Liver (tissue), 9 donors: Measurements from ENCODE around the gene C10orf67. TPM values are rescaled to one million over a fixed set of nuclear protein-coding genes. Genes with fewer than 3 reads are reported as not detected.

ENCODE experiments used
- DNase-seq: peaks from one replicate; pipeline ENCODE4 v3.0.0-alpha.2; 2017; ENCODE audit warnings: low spot score
- H3K27ac ChIP-seq, 2 donors: one replicate each; pipeline ENCODE4 v1.7.0; 2013; ENCODE audit warnings: inconsistent platforms in 2 of 2, low read length in 2 of 2, control low read depth in 1 of 2, low read depth in 1 of 2, mild to moderate bottlenecking in 1 of 2
- H3K27me3 ChIP-seq, 4 donors: one replicate each; pipeline versions ENCODE4 v1.6.1 to v1.7.0; 2013; ENCODE audit warnings: low read length in 3 of 4, inconsistent platforms in 1 of 4, mild to moderate bottlenecking in 1 of 4, moderate library complexity in 1 of 4; ENCODE audit not compliant: control insufficient read depth in 4 of 4, insufficient read depth in 4 of 4
- H3K36me3 ChIP-seq, 4 donors: one replicate each; pipeline versions ENCODE4 v1.6.1 to v1.7.0; 2013; ENCODE audit warnings: low read length in 3 of 4, mild to moderate bottlenecking in 3 of 4, low read depth in 1 of 4, moderate library complexity in 1 of 4; ENCODE audit not compliant: control insufficient read depth in 4 of 4, insufficient read depth in 3 of 4
- H3K4me1 ChIP-seq, 4 donors: one replicate each; pipeline versions ENCODE4 v1.6.1 to v1.7.0; 2013; ENCODE audit warnings: low read length in 3 of 4, mild to moderate bottlenecking in 3 of 4, moderate library complexity in 1 of 4; ENCODE audit not compliant: control insufficient read depth in 4 of 4, insufficient read depth in 4 of 4
- H3K4me3 ChIP-seq, 3 donors: one replicate each; pipeline versions ENCODE4 v1.6.1 to v1.7.0; 2013; ENCODE audit warnings: low read length in 3 of 3, control low read depth in 1 of 3, low read depth in 1 of 3, mild to moderate bottlenecking in 1 of 3
- H3K9ac ChIP-seq, 2 donors: one replicate each; pipeline ENCODE4 v1.7.0; 2013; ENCODE audit warnings: low read length in 2 of 2, mild to moderate bottlenecking in 2 of 2, moderate library complexity in 2 of 2, control low read depth in 1 of 2, low read depth in 1 of 2
- H3K9me3 ChIP-seq, 4 donors: one replicate each; pipeline versions ENCODE4 v1.6.1 to v1.7.0; 2013; ENCODE audit warnings: low read length in 3 of 4; ENCODE audit not compliant: control insufficient read depth in 4 of 4
- FOXA1 ChIP-seq: IDR thresholded peaks from 2 replicates; pipeline ENCODE4 v1.6.1; 2016; ENCODE audit warnings: antibody characterized with exemption
- GABPA ChIP-seq, 2 donors: IDR thresholded peaks in 1 of 2; conservative IDR thresholded peaks in 1 of 2; 2 replicates each; pipeline ENCODE4 v1.6.1; 2016; ENCODE audit warnings: antibody characterized with exemption in 2 of 2, mild to moderate bottlenecking in 1 of 2, moderate library complexity in 1 of 2
- HNF4A ChIP-seq, 2 donors: conservative IDR thresholded peaks; 2 replicates each; pipeline ENCODE4 v1.6.1; 2016; ENCODE audit warnings: antibody characterized with exemption in 2 of 2, mild to moderate bottlenecking in 2 of 2
- NR2F2 ChIP-seq: IDR thresholded peaks from 2 replicates; pipeline ENCODE4 v1.6.1; 2016; ENCODE audit warnings: antibody characterized with exemption
- RXRA ChIP-seq, 2 donors: IDR thresholded peaks; 2 replicates each; pipeline ENCODE4 v1.6.1; 2017 to 2018; ENCODE audit warnings: antibody characterized with exemption in 2 of 2, mild to moderate bottlenecking in 1 of 2
- SP1 ChIP-seq: IDR thresholded peaks from 2 replicates; pipeline ENCODE4 v1.6.1; 2018; ENCODE audit warnings: antibody characterized with exemption, mild to moderate bottlenecking
- whole genome bisulfite sequencing: extraction: QIAGEN DNeasy Blood & Tissue Kit; methylation state at CpG from one replicate; pipeline ENCODE4 v1.1.7; 2013; 5-methylcytosine and 5-hydroxymethylcytosine counted together
- polyA plus RNA-seq, 2 donors: library from polyadenylated mRNA; stranded (reverse) in 1 of 2; unstranded in 1 of 2; fragments of 200-250 nt in 1 of 2; fragments of >200 nt in 1 of 2; fragmentation: Nextera tagmentation in 1 of 2; extraction: Ambion mirVana in 1 of 2; gene quantifications; one replicate each; pipeline versions ENCODE4 v1.2.1 to v1.2.3, GENCODE V29; 2013 to 2015
- total RNA-seq, 2 donors: library from RNA; depleted of rRNA; stranded (reverse); fragments of >200 nt; gene quantifications; one replicate each; pipeline ENCODE4 v1.2.3, GENCODE V29; 2014
- TF ChIP-seq, protein P1 (sequence below): IDR thresholded peaks from 2 replicates; pipeline ENCODE4 v1.6.1; 2016; ENCODE audit warnings: antibody characterized with exemption, mild to moderate bottlenecking
- TF ChIP-seq, protein P2 (sequence below): IDR thresholded peaks from 2 replicates; pipeline ENCODE4 v1.6.1; 2016; ENCODE audit warnings: antibody characterized with exemption
- TF ChIP-seq, protein P3 (sequence below): fragments of 150-350 bp; IDR thresholded peaks from 2 replicates; pipeline ENCODE4 v1.5.1; 2017; ENCODE audit warnings: improper control_type of control experiment, low read depth, low read length; ENCODE audit not compliant: missing input control
- TF ChIP-seq, protein P4 (sequence below): IDR thresholded peaks from 2 replicates; pipeline ENCODE4 v1.6.1; 2016; ENCODE audit warnings: antibody characterized with exemption
- donor health status: healthy.
- donor health status: healthy.
- donor health status: healthy.
- donor health status: healthy.
- donor health status: healthy.

C10orf67 gene
- total and polyA plus RNA-seq, 4 donors: 0.02 TPM; not detected in 3

DNA sequence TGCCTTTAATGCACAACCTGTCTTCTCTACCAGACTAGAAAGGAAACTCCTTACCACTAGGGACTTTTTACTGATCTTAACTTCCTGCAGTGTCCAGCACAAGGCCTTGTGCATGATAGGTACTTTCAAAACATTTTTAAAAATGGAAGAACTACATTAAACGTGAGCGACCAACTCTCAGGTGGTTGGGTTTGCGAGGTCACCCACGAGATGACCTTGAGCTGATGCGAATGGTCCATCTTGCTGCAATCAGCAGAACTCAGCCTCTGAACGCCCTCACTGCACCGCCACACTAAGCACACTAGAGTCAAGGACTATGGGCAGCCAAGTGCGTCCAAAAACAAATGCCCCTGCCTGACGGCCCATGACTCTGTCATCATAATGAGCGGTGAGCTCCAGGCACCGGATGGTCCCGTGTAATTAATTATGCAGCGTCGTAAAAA, 187.3 kb downstream of the C10orf67 start:
- no peak overlapping the region for H3K4me3 ChIP-seq
- no peak overlapping the region for H3K27ac ChIP-seq
- H3K9me3 ChIP-seq: no peaks in the 10 kb centered on the region
- WGBS: 51% methylated on average over 14 of the region's 14 CpGs
- no peak overlapping the region for H3K9ac ChIP-seq
- no peaks in the 10 kb centered on the region for H3K27me3 ChIP-seq
- no peaks in the 10 kb centered on the region for H3K36me3 ChIP-seq
- DNase-seq: no peak
- peaks cover 0 to 6% (median 3%) of the 10 kb centered on the region in 4 donors for H3K4me1 ChIP-seq
- TF ChIP-seq, protein P1, sequence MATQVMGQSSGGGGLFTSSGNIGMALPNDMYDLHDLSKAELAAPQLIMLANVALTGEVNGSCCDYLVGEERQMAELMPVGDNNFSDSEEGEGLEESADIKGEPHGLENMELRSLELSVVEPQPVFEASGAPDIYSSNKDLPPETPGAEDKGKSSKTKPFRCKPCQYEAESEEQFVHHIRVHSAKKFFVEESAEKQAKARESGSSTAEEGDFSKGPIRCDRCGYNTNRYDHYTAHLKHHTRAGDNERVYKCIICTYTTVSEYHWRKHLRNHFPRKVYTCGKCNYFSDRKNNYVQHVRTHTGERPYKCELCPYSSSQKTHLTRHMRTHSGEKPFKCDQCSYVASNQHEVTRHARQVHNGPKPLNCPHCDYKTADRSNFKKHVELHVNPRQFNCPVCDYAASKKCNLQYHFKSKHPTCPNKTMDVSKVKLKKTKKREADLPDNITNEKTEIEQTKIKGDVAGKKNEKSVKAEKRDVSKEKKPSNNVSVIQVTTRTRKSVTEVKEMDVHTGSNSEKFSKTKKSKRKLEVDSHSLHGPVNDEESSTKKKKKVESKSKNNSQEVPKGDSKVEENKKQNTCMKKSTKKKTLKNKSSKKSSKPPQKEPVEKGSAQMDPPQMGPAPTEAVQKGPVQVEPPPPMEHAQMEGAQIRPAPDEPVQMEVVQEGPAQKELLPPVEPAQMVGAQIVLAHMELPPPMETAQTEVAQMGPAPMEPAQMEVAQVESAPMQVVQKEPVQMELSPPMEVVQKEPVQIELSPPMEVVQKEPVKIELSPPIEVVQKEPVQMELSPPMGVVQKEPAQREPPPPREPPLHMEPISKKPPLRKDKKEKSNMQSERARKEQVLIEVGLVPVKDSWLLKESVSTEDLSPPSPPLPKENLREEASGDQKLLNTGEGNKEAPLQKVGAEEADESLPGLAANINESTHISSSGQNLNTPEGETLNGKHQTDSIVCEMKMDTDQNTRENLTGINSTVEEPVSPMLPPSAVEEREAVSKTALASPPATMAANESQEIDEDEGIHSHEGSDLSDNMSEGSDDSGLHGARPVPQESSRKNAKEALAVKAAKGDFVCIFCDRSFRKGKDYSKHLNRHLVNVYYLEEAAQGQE: no peak
- no peak for TF ChIP-seq NR2F2
- TF ChIP-seq, protein P2, sequence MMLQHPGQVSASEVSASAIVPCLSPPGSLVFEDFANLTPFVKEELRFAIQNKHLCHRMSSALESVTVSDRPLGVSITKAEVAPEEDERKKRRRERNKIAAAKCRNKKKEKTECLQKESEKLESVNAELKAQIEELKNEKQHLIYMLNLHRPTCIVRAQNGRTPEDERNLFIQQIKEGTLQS: no peak
- TF ChIP-seq RXRA (IDR thresholded peaks at IDR 0.05): no peak

DNA sequence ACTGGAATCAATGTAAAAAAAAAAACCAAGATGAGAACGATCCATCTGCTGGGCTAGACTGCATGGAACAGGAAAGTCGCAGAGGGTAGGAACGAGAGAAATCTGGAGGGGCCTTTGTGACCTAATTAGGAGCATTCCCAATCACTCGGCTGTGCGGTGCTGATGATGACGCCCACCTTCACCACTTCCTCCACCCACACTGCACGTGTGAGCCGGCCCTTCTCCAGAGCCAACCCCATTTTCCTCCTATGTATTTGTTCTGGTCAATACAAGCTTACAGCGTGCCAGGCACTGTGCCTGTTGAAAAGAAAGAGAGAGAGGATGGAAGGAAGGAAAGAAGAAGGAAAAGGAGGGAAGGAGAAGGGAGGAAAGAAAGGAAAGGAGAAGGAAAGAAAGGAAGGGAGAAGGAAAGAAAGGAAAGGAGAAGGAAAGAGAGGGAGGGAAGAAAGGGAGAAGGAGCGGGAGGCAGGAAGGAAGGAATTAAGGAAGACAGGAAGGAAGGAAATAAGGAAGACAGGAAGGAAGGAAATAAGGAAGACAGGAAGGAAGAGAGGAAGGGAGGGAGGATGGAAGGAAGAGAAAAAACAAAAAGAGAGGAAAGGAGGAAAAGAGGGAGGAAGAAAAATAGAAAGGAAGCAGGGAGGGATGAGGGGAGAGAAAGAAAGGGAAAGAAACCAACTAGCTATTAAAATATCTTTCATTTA, 188.0 kb downstream of the C10orf67 start:
- DNase-seq: no peak
- Histone ChIP-seq H3K27ac (no peak overlapping the region), H3K27me3 (no peaks in the 10 kb centered on the region), H3K36me3 (no peaks in the 10 kb centered on the region), H3K9me3 (no peaks in the 10 kb centered on the region), H3K4me3 (no peak overlapping the region), H3K9ac (no peak overlapping the region), H3K4me1 (peaks cover 0 to 6% (median 3%) of the 10 kb centered on the region in 4 donors)
- TF ChIP-seq GABPA (IDR thresholded peaks at IDR 0.05 in 1 of 2, conservative IDR thresholded peaks at IDR 0.05 in 1 of 2) (no peak), RXRA (IDR thresholded peaks at IDR 0.05) (no peak), FOXA1 (no peak), HNF4A (conservative IDR thresholded peaks at IDR 0.05) (no peak), SP1 (no peak)
- TF ChIP-seq, protein P3, sequence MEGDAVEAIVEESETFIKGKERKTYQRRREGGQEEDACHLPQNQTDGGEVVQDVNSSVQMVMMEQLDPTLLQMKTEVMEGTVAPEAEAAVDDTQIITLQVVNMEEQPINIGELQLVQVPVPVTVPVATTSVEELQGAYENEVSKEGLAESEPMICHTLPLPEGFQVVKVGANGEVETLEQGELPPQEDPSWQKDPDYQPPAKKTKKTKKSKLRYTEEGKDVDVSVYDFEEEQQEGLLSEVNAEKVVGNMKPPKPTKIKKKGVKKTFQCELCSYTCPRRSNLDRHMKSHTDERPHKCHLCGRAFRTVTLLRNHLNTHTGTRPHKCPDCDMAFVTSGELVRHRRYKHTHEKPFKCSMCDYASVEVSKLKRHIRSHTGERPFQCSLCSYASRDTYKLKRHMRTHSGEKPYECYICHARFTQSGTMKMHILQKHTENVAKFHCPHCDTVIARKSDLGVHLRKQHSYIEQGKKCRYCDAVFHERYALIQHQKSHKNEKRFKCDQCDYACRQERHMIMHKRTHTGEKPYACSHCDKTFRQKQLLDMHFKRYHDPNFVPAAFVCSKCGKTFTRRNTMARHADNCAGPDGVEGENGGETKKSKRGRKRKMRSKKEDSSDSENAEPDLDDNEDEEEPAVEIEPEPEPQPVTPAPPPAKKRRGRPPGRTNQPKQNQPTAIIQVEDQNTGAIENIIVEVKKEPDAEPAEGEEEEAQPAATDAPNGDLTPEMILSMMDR: no peak
- TF ChIP-seq, protein P4, sequence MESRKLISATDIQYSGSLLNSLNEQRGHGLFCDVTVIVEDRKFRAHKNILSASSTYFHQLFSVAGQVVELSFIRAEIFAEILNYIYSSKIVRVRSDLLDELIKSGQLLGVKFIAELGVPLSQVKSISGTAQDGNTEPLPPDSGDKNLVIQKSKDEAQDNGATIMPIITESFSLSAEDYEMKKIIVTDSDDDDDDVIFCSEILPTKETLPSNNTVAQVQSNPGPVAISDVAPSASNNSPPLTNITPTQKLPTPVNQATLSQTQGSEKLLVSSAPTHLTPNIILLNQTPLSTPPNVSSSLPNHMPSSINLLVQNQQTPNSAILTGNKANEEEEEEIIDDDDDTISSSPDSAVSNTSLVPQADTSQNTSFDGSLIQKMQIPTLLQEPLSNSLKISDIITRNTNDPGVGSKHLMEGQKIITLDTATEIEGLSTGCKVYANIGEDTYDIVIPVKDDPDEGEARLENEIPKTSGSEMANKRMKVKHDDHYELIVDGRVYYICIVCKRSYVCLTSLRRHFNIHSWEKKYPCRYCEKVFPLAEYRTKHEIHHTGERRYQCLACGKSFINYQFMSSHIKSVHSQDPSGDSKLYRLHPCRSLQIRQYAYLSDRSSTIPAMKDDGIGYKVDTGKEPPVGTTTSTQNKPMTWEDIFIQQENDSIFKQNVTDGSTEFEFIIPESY: no peak
- TF ChIP-seq, protein P1: no peak
- 59% methylated on average over 10 of the region's 10 CpGs for WGBS
